CD4-positive, alpha-beta T cell treated with Interleukin-4 for 4 hours (primary cell): Measurements from ENCODE around the gene HBB.

ENCODE experiments used
- DNase-seq: peaks from one replicate; pipeline ENCODE4 v3.0.0-alpha.2; 2020

HBB gene

GRCh38 chr11:5224538-5225479 is 2.1 kb downstream of the HBB start:
- DNase-seq, result no peak

DNA sequence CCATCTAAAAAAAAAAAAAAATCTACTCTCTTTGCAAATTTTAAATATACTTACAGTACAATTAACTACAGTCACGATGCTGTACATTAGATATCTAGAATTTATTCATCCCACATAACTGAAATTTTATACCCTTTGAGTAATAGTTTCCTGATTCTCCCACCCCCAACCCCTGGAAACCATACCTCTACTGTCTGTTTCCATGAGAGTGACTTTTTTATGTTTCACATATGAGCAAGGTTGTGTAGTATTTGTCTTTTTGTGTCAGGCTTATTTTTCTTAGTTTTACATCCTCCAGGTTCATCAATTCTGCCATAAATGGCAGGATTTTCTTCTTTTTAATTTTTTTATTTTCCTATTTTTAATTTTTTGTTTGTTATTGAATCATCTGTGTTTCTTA is 3.2 kb downstream of the HBB start:
- no peak for DNase-seq

DNA sequence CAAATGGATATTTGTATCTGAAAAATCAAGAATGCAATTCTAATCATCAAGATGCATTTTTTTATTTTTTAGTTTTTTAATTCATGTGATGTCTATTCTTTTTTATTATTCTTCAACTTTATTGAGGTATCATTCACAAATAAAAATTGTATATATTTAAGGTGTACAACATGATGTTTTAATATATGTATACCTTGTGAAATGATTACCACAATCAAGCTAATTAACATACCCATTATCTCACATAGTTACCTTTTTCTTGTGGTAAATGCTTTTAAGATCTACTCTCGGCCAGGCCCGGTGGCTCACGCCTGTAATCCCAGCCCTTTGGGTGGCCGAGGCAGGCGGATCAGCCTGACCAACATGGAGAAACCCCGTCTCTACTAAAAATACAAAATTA is 3.7 kb downstream of the HBB start:
- DNase-seq, result no peak

DNA sequence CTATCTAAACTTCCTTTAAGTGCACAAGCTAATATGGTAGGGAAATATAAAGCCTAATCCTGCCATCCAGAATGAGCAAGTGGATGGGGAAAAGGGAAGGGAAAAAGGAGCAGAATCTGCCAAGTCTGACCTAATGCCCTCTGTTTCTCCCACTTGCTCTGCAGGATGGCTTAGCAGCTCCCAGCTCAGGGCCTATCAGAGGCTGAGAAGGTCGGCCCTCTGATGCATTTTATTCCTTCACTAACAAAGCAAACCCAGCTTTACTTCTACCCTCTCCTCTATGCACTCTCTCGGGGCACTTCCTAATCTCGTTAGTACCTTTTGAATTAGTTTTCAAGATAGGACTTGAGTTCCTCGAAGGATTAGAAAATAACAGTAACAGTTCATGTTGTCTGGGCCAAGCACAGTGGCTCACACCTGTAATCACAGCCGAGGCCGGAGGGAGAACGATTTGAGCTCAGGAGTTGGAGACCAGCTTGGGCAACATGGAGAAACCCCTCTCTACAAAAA is 16.4 kb downstream of the HBB start:
- DNase-seq, result no peak

DNA sequence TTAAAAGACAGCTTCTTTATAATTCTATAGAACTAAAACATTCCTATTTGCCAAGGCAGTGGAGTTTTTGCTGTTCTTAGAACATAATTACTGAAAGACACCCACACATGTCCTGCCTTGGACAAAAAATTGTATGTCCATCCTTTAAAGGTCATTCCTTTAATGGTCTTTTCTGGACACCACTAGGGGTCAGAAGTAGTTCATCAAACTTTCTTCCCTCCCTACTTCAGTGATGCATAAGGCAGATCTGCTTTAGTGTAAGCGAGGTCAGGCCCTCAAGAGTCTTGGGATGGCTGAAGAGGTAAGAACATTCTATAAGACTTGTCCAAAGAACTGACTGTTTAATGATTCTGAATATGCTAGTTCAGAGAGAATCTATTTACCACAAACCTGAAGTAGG is 22.1 kb downstream of the HBB start:
- no peak for DNase-seq

GRCh38 chr11:5203366-5203765 is 23.5 kb downstream of the HBB start:
- DNase-seq, result no peak

DNA sequence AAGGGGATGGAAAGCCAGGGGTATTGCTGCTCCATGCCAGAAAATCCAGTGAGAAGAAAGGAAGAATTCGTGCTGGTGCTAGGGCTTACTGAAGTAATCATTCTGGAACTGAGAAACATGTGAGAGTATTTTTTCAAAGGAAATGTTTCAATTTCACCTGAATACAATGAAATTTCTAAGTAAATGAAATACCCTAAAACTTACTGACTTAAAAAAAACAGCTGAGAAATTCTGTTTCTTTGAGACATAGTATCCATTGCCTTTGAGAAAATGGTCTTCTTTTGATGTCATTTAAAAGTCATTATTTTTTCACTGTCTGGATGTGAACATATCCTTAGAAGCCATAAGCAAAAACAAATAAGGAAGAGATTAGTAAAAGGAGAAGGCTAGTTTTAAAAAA is 26.3 kb downstream of the HBB start, which contains the start of gene OR51V1:
TSS of gene OR51V1 (minus strand) at position 101 of the 400 bp plus-strand sequence. CDS start at position 101, 0 bp downstream.
- no peak for DNase-seq

GRCh38 chr11:5198285-5198684 is 28.6 kb downstream of the HBB start:
- DNase-seq, result no peak

DNA sequence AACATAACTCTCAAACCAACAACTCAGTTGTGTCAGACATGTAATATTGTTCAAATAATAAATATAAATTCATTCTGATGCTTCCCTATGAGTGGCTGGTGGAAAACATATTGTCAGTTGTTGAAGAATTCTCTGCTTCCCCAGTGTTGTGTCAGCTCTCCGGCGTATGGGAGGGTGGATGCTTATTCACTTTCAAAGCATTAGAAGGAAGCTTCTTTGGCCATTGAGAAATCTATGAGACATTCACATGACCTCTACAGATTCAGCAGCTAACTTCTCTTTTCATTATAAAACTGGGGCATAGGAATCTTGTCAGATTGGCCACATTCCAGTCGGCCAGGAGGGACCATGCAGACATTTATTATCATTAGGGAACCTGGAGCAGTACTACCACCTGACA is 29.3 kb downstream of the HBB start:
- no peak for DNase-seq

GRCh38 chr11:5196731-5197130 is 30.1 kb downstream of the HBB start:
- DNase-seq, result no peak

- no peak for DNase-seq
These were observed 30.8 kb downstream of the HBB start for GRCh38 chr11:5196067-5196466.

DNA sequence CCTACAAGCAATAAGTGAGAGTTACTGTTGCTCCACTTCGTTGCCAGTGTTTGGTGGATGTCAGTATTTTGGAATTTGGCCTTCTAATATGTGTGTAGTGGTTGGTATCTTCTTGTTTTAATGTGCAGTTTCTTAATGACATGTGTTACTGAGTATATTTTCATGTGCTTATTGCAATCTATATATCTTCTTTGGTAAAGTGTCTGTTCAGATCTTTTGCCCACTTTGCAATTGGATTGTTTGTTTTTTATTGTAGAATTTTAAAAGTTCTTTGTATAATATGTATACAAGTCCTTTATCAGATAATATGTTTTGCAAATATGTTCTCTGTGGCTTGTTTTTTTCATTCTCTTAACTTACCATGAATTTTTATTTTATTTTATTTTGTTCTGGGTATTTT is 34.1 kb downstream of the HBB start:
- DNase-seq, result no peak

DNA sequence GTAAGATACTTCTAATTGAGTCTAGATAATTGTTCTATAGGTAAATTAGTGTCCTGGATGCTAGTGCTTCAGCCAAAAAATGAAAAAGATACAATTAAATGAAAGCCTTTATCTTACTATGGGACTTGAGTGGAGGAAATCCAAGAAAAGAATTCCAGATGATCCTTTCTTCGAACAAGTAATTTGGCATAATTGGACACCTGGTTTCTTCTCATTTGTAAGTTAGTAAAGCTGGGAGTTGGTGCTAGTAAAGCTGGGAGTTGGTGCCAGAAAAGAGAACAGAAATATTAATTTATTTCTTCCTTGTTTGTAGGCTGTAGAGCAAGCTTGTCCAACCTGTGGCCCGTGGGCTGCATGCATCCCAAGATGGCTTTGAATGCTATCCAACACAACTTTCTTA is 38.7 kb downstream of the HBB start:
- no peak for DNase-seq

GRCh38 chr11:5178046-5178837 is 48.6 kb downstream of the HBB start:
- DNase-seq, result no peak
